Heart left ventricle (tissue), 13 donors: ENCODE data around the gene PARD3.

Experiments used
- POLR2A ChIP-seq, 2 donors: fragments of 450-650 bp; IDR thresholded peaks; one replicate each; pipeline ENCODE4 v1.6.1; 2017; ENCODE audit warnings: antibody characterized with exemption in 2 of 2, mild to moderate bottlenecking in 2 of 2, moderate library complexity in 2 of 2
- TF ChIP-seq, protein P1 (sequence below), 12 donors: fragments of 200-600 bp; sonication (generic) in 4 of 12; IDR thresholded peaks; one replicate each; pipeline versions ENCODE4 v1.5.0 to v1.8.0; 2018 to 2022; ENCODE audit warnings: antibody characterized with exemption in 12 of 12, mild to moderate bottlenecking in 5 of 12
- donor health status: ischemic (EF 13 %, LVEDD 7.1; RV severe dilation, severe dysfunction).
- donor health status: DM: no; HTN: yes; CAD: no.
- donor health status: DM: no; HTN: no; CAD: no.
- donor health status: ischemic (EF 25% LVEDD 6.9; RV normal size, moderate dysfunction).
- donor health status: ischemic (EF 25% LVEDD 5.7; RV mildly dilated, moderate dysfunction).
- donor health status: ischemic (EF 35%, LVEDD 5.7; RV mildly dilated, moderate dysfunction).
- donor health status: nonischemic (EF 11% LVEDD 7.7; RV severe dilation, severe dysfunction).
- donor health status: DM: yes; HTN: yes; CAD: no.
- donor health status: PGD.
- donor health status: ischemic (EF 29% LVEDD 5.4; RV normal size, mild dysfunction).
- donor health status: nonischemic (EF 23%, LVEDD 6.1; RV moderate dilation, normal function).

DNA sequence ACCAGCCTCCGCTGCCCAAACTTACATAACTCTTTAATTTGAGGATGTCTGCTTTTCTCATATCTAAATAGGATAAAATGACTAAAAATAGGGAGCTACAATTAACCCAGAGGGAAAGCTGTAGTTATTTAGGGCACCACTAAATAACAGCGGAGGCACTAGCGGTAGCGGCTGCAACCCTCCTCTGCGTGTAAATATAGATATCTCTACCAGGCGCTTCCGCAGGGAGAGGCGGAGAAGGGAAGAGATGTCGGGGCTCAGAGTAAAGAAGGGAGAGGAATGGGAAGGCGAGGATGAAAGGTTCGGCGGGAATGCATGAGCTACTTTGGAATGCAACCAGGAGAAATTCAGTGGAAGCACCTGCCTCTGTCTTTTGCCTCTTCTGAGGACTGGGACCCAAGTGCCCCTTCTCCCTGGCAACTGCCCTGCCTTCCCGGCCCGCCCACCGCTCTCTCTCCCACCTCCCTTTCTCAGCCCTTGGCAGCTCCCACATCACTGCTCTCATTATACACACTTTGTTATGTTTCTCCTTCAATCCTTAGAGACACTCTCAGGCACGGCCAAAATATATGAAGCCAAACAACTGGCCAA lies 698.3 kb downstream of the PARD3 start:
- TF ChIP-seq, protein P1, sequence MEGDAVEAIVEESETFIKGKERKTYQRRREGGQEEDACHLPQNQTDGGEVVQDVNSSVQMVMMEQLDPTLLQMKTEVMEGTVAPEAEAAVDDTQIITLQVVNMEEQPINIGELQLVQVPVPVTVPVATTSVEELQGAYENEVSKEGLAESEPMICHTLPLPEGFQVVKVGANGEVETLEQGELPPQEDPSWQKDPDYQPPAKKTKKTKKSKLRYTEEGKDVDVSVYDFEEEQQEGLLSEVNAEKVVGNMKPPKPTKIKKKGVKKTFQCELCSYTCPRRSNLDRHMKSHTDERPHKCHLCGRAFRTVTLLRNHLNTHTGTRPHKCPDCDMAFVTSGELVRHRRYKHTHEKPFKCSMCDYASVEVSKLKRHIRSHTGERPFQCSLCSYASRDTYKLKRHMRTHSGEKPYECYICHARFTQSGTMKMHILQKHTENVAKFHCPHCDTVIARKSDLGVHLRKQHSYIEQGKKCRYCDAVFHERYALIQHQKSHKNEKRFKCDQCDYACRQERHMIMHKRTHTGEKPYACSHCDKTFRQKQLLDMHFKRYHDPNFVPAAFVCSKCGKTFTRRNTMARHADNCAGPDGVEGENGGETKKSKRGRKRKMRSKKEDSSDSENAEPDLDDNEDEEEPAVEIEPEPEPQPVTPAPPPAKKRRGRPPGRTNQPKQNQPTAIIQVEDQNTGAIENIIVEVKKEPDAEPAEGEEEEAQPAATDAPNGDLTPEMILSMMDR (IDR thresholded peaks at IDR 0.05), result no peak
- no peak for TF ChIP-seq POLR2A (IDR thresholded peaks at IDR 0.05)
